Measurements from ENCODE around the gene NSF.
"Not testable (repeated sequence)": the region's sequence is repeated elsewhere in the genome, so short reads cannot be mapped to it uniquely, and the experiment has no call there.

The NSF gene

DNA sequence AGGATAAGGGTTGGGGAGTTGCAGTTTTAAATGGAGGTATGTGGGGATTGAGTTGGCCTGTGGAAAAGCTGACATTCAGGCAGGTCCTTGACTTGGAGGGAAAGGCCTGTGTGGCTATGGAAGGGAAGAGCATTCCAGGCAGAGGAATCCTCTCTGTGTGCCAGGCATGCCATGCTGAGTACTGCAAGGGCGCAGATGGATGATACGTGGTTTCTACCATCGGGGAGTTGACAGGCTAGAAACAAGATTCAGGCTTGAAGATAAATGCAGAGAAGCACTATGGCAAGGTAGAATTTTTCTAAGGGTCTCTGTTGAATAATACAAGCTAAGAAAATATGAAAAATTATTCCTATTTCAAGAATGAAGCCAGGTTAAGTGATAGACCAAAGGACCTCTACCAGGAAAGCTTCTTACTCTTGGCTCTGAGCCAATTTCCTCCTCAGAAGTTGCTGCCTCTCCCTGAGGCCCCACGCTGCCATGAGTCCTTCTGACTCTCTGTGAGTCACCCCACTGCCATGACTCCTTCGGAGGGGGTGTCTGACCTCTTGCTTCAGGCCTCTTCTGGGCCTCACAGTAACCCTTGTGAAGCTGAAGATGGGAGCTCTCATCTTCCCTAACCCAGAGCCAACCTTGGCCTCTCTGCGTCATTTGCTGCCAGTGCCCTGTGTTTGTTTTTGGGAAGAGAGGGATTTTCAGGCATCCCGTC is 152.2 kb downstream of the NSF start:
- TF ChIP-seq Cebpa-rat (IDR thresholded peaks at IDR 0.05), result no peak
- H4K20me1 ChIP-seq, result 0 out of 22 replicates have a peak, but pooled peaks cover 0 to 5% (median 0%) of the 10 kb centered on the region in 11 experiments
- H3K36me3 ChIP-seq, result peaks cover 0 to 78% (median 24%) of the 10 kb centered on the region in 11 experiments; a peak in 15 of 22 replicates
- no peak overlapping the region for H3K27ac ChIP-seq
- no peak overlapping the region for H3K9ac ChIP-seq
- H3K4me1 ChIP-seq, result no peaks in the 10 kb centered on the region
- H3K9me3 ChIP-seq (replicated peaks in 1 of 11), result no peaks in the 10 kb centered on the region
- no peak overlapping the region for H3K4me2 ChIP-seq
- no peak overlapping the region for H3K4me3 ChIP-seq
- no peaks in the 10 kb centered on the region for H3K27me3 ChIP-seq

DNA sequence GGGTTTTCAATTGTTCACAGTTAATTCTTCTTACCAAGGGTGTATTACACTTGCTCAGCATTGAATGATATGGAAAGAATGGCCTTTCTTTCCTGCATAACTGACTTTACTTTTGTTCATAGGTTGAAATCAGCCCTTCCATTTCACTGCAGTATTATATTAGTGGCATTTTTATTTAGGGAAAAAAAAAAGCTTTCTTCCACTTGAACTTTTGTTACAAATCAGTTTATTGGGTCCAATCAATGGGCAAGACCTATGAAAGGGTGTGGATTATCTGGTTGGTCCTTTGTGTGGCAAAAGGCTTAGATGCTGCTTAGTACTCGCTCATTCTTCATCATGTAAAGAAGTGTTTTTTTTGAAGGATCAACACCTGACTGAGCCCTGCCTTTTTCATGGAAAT is 154.0 kb downstream of the NSF start:
- Histone ChIP-seq H3K4me2 (no peak overlapping the region), H3K4me1 (peaks cover 0 to 13% (median 0%) of the 10 kb centered on the region in 10 experiments; a peak in 3 of 20 replicates), H3K27me3 (no peaks in the 10 kb centered on the region), H3K9ac (no peak overlapping the region), H3K9me3 (replicated peaks in 1 of 11) (no peaks in the 10 kb centered on the region), H3K4me3 (no peak overlapping the region), H4K20me1 (0 out of 22 replicates have a peak, but pooled peaks cover 0 to 5% (median 0%) of the 10 kb centered on the region in 11 experiments), H3K27ac (no peak overlapping the region), H3K36me3 (peaks cover under 1 to 69% (median 25%) of the 10 kb centered on the region in 11 experiments; a peak in 15 of 22 replicates)
- no peak for TF ChIP-seq Cebpa-rat (IDR thresholded peaks at IDR 0.05)

DNA sequence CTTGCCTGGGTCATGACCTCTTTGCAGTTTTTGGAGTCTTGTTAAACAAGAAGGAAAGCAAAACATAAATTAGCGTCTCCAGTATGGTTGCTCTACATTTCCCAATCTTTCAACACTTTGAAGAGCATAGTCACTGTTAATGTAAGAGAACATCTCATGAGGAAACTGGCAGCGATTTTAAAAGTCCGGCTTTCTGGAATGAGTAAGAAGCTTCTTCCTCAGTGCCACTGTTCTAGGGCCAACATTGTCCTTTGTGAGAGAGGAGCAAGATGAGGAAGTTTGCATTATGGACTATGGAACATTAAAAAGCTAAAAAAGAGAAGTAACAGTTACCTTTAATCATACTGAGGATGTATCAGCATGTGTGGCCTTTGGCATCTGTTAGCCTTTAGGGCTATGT is 154.9 kb downstream of the NSF start:
- Histone ChIP-seq H3K27me3 (no peaks in the 10 kb centered on the region), H3K4me3 (no peak overlapping the region), H3K4me1 (peaks cover 0 to 14% (median 0%) of the 10 kb centered on the region in 10 experiments; a peak in 3 of 20 replicates), H4K20me1 (0 out of 22 replicates have a peak, but pooled peaks cover 0 to 5% (median 0%) of the 10 kb centered on the region in 11 experiments), H3K4me2 (no peak overlapping the region), H3K27ac (no peak overlapping the region), H3K9me3 (replicated peaks in 1 of 11) (no peaks in the 10 kb centered on the region), H3K9ac (no peak overlapping the region), H3K36me3 (peaks cover 5 to 69% (median 31%) of the 10 kb centered on the region in 11 experiments; a peak in 20 of 22 replicates)
- no peak for TF ChIP-seq Cebpa-rat (IDR thresholded peaks at IDR 0.05)

GRCh38 chr17:46751425-46751824 is 161.0 kb downstream of the NSF start:
- Histone ChIP-seq H3K9me3 (replicated peaks in 1 of 11) (no peaks in the 10 kb centered on the region), H3K27ac (no peak overlapping the region), H3K36me3 (peaks cover 52 to 88% (median 73%) of the 10 kb centered on the region in 11 experiments)

GRCh38 chr17:46753776-46754175 is 163.3 kb downstream of the NSF start:
- H3K36me3 ChIP-seq, result peaks cover 68 to 95% (median 86%) of the 10 kb centered on the region in 11 experiments

More at GRCh38 chr17:46751425-46751824, 161.0 kb downstream of the NSF start:
- Histone ChIP-seq H3K9ac (no peak overlapping the region), H3K27me3 (no peaks in the 10 kb centered on the region), H4K20me1 (no peaks in the 10 kb centered on the region), H3K4me1 (peaks cover 0 to 14% (median 0%) of the 10 kb centered on the region in 10 experiments; a peak in 3 of 20 replicates), H3K4me2 (no peak overlapping the region), H3K4me3 (no peak overlapping the region)
- TF ChIP-seq Cebpa-rat (IDR thresholded peaks at IDR 0.05), result no peak

GRCh38 chr17:46756081-46756735 is 165.7 kb downstream of the NSF start:
- H3K27ac ChIP-seq, result no peak overlapping the region
- H3K36me3 ChIP-seq, result peaks cover 63 to 94% (median 84%) of the 10 kb centered on the region in 11 experiments
- no peaks in the 10 kb centered on the region for H3K27me3 ChIP-seq
- no peaks in the 10 kb centered on the region for H3K9me3 ChIP-seq (replicated peaks in 1 of 11)
- no peak overlapping the region for H3K9ac ChIP-seq
- no peaks in the 10 kb centered on the region for H4K20me1 ChIP-seq
- H3K4me2 ChIP-seq, result no peak overlapping the region
- no peak for TF ChIP-seq Cebpa-rat (IDR thresholded peaks at IDR 0.05)
- no peak overlapping the region for H3K4me3 ChIP-seq
- no peaks in the 10 kb centered on the region; a peak in 1 of 20 replicates for H3K4me1 ChIP-seq

More at GRCh38 chr17:46753776-46754175, 163.3 kb downstream of the NSF start:
- no peak overlapping the region for H3K27ac ChIP-seq
- no peaks in the 10 kb centered on the region for H3K27me3 ChIP-seq
- H3K9me3 ChIP-seq (replicated peaks in 1 of 11), result no peaks in the 10 kb centered on the region
- no peak overlapping the region for H3K4me2 ChIP-seq
- H3K4me3 ChIP-seq, result no peak overlapping the region
- TF ChIP-seq Cebpa-rat (IDR thresholded peaks at IDR 0.05), result no peak
- no peaks in the 10 kb centered on the region for H4K20me1 ChIP-seq
- H3K9ac ChIP-seq, result no peak overlapping the region
- H3K4me1 ChIP-seq, result peaks cover 0 to 8% (median 0%) of the 10 kb centered on the region in 10 experiments; a peak in 4 of 20 replicates

GRCh38 chr17:46756861-46757260 is 166.4 kb downstream of the NSF start:
- no peaks in the 10 kb centered on the region; a peak in 1 of 20 replicates for H3K4me1 ChIP-seq
- H3K27ac ChIP-seq, result no peak overlapping the region
- H3K36me3 ChIP-seq, result peaks cover 57 to 88% (median 77%) of the 10 kb centered on the region in 11 experiments
- no peaks in the 10 kb centered on the region for H3K27me3 ChIP-seq
- no peaks in the 10 kb centered on the region for H3K9me3 ChIP-seq (replicated peaks in 1 of 11)
- no peak overlapping the region for H3K4me3 ChIP-seq
- no peak for TF ChIP-seq Cebpa-rat (IDR thresholded peaks at IDR 0.05)
- H3K4me2 ChIP-seq, result no peak overlapping the region
- H4K20me1 ChIP-seq, result no peaks in the 10 kb centered on the region
- no peak overlapping the region for H3K9ac ChIP-seq

DNA sequence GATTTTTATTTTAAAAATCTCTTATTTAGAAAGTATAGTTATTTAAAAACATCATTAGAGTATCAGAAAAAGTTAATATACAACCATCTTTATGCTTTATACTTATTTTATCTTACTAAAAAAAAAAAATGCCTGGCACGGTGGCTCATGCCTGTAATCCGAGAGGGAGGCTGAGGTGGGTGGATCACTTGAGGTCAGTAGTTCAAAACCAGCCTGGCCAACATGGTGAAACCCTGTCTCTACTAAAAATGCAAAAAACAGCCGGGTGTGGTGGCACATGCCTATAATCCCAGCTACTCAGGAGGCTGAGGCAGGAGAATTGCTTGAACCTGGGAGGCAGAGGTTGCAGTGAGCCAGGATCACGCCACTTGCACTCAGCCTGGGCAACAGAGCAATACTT is 167.1 kb downstream of the NSF start:
- peaks cover 49 to 81% (median 70%) of the 10 kb centered on the region in 11 experiments for H3K36me3 ChIP-seq

GRCh38 chr17:46758614-46759013 is 168.1 kb downstream of the NSF start:
- Histone ChIP-seq H3K27me3 (no peaks in the 10 kb centered on the region), H3K36me3 (peaks cover 42 to 78% (median 60%) of the 10 kb centered on the region in 11 experiments), H3K27ac (no peak overlapping the region)

More for the DNA sequence above, 167.1 kb downstream of the NSF start:
- H3K4me2 ChIP-seq; H4K20me1 ChIP-seq; H3K4me3 ChIP-seq; H3K27me3 ChIP-seq; H3K27ac ChIP-seq; H3K9ac ChIP-seq; H3K9me3 ChIP-seq (replicated peaks in 1 of 11); H3K4me1 ChIP-seq: not testable (repeated sequence)

More at GRCh38 chr17:46758614-46759013, 168.1 kb downstream of the NSF start:
- Histone ChIP-seq H3K9ac (no peak overlapping the region), H3K4me1 (no peaks in the 10 kb centered on the region; a peak in 1 of 20 replicates), H3K4me2 (no peak overlapping the region), H4K20me1 (no peaks in the 10 kb centered on the region), H3K9me3 (replicated peaks in 1 of 11) (no peaks in the 10 kb centered on the region), H3K4me3 (no peak overlapping the region)
- no peak for TF ChIP-seq Cebpa-rat (IDR thresholded peaks at IDR 0.05)

All from BLaER1 treated with 17β-estradiol and CSF1 and Interleukin-3, amounts not matched to agents 10 nM and 100 nM (cell line).